ENCODE results near the gene ETHE1.
"Not testable (repeated sequence)": the region's sequence is repeated elsewhere in the genome, so short reads cannot be mapped to it uniquely, and the experiment has no call there.

ETHE1 gene

DNA sequence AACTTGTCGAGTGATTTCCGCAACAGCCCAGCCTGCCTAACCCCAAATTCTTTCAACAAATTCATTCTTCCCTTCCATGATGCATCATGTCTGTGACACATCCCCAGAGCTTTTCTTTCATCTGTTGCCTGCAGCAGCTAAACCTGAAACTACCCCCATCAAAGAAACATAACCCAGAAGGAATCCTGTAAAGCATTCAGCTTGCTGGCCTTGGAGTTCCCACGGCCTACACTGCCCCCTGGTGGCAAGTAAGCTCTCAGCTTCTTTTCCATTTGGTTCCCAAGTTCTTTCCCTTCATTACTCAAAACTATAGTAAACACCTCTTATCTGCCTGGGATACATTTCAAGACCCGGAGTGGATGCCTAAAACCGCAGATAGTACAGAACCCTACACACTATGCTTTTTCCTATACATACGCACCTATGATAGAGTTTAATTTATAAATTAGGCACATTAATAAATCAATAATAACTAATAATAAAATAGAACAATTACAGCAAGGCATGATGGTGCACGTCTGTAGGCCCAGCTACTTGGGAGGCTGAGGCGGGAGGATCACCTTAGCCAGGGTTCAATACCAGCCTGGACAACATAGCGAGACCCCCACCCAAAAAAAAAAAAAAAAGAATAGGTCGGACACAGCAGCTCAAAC is 7.4 kb downstream of the ETHE1 start:
- no peak overlapping the region for H3K27ac ChIP-seq
- no peak for TF ChIP-seq ZFX (IDR thresholded peaks at IDR 0.05; ENCODE audit: borderline replicate concordance)
- TF ChIP-seq, protein P1, sequence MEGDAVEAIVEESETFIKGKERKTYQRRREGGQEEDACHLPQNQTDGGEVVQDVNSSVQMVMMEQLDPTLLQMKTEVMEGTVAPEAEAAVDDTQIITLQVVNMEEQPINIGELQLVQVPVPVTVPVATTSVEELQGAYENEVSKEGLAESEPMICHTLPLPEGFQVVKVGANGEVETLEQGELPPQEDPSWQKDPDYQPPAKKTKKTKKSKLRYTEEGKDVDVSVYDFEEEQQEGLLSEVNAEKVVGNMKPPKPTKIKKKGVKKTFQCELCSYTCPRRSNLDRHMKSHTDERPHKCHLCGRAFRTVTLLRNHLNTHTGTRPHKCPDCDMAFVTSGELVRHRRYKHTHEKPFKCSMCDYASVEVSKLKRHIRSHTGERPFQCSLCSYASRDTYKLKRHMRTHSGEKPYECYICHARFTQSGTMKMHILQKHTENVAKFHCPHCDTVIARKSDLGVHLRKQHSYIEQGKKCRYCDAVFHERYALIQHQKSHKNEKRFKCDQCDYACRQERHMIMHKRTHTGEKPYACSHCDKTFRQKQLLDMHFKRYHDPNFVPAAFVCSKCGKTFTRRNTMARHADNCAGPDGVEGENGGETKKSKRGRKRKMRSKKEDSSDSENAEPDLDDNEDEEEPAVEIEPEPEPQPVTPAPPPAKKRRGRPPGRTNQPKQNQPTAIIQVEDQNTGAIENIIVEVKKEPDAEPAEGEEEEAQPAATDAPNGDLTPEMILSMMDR (IDR thresholded peaks at IDR 0.05) = peak; percentile 91

GRCh38 chr19:43518051-43518450 is 8.9 kb downstream of the ETHE1 start:
- TF ChIP-seq ZFX (IDR thresholded peaks at IDR 0.05; ENCODE audit: borderline replicate concordance) = no peak
- TF ChIP-seq, protein P1 (IDR thresholded peaks at IDR 0.05) = no peak
- no peak overlapping the region for H3K27ac ChIP-seq

DNA sequence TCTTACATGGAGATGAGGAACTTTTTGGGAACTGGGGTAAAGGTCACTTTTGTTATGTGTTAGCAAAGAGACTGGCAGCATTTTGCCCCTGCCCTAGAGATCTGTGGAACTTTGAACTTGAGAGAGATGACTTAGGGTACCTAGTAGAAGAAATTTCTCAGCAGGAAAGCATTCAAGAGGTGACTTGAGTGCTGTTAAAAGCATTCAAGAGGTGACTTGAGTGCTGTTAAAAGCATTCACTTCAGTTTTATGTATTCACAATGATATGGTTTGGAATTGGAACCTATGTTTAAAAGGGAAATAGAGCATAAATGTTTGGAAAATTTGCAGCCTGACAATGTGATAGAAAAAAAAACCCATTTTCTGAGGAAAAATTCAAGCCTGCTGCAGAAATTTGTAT is 14.6 kb downstream of the ETHE1 start:
- not testable (repeated sequence) for H3K27ac ChIP-seq

- no peak overlapping the region for H3K27ac ChIP-seq
- TF ChIP-seq, protein P1 (IDR thresholded peaks at IDR 0.05) = no peak
- TF ChIP-seq ZFX (IDR thresholded peaks at IDR 0.05; ENCODE audit: borderline replicate concordance) = no peak
Observed at GRCh38 chr19:43511324-43511723, 15.7 kb downstream of the ETHE1 start.

DNA sequence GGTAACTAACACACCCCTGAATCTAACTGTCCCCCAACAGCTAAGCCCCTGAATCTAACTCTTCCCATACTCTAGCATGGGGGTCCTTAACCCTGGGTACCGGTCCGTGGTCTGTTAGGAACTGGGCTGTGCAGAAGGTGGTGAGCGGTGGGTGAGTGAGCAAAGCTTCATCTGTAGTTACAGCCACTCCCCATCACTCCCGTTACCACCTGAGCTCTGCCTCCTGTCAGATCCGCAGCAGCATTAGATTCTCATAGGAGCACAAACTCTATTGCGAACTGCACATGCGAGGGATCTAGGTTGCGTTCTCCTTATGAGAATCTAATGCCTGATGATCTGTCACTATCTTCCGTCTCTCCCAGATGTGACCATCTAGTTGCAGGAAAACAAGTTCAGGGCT is 16.3 kb downstream of the ETHE1 start:
- no peak overlapping the region for H3K27ac ChIP-seq
- TF ChIP-seq ZFX (IDR thresholded peaks at IDR 0.05; ENCODE audit: borderline replicate concordance) = no peak

- no peak for TF ChIP-seq ZFX (IDR thresholded peaks at IDR 0.05; ENCODE audit: borderline replicate concordance)
- TF ChIP-seq, protein P1 (IDR thresholded peaks at IDR 0.05) = no peak
- H3K27ac ChIP-seq = no peak overlapping the region
Observed at GRCh38 chr19:43507880-43508279, 19.1 kb downstream of the ETHE1 start.

- TF ChIP-seq, protein P1 (IDR thresholded peaks at IDR 0.05) = no peak
- TF ChIP-seq ZFX (IDR thresholded peaks at IDR 0.05; ENCODE audit: borderline replicate concordance) = no peak
- H3K27ac ChIP-seq = no peak overlapping the region
Observed at GRCh38 chr19:43506629-43507028, 20.4 kb downstream of the ETHE1 start.

GRCh38 chr19:43505941-43506340 is 21.1 kb downstream of the ETHE1 start:
- TF ChIP-seq, protein P1 (IDR thresholded peaks at IDR 0.05) = no peak
- TF ChIP-seq ZFX (IDR thresholded peaks at IDR 0.05; ENCODE audit: borderline replicate concordance) = no peak
- no peak overlapping the region for H3K27ac ChIP-seq

All from 22Rv1 (cell line).